Skeletal muscle satellite cell (primary cell): ENCODE measurements around the gene MBD5.

Source experiments
- H3K27me3 ChIP-seq: 2 replicates; pipeline ENCODE4 v1.7.0; 2013; ENCODE audit warnings: low read length; ENCODE audit not compliant: control insufficient read depth, insufficient read depth
- H3K36me3 ChIP-seq: 2 replicates; pipeline ENCODE4 v1.7.0; 2013; ENCODE audit warnings: mild to moderate bottlenecking, control low read depth, low read length; ENCODE audit not compliant: insufficient read depth
- H3K4me1 ChIP-seq: 2 replicates; pipeline ENCODE4 v1.7.0; 2013; ENCODE audit warnings: low read length; ENCODE audit not compliant: control insufficient read depth, insufficient read depth
- H3K4me2 ChIP-seq: 2 replicates; pipeline ENCODE4 v1.7.0; 2013; ENCODE audit warnings: mild to moderate bottlenecking, low read length
- H3K4me3 ChIP-seq: 2 replicates; pipeline ENCODE4 v1.7.0; 2013; ENCODE audit warnings: low read length
- H3K9ac ChIP-seq: 2 replicates; pipeline ENCODE4 v1.7.0; 2013; ENCODE audit warnings: mild to moderate bottlenecking, low read depth, low read length, moderate library complexity
- H3K9me3 ChIP-seq: replicated peaks from 2 replicates; pipeline ENCODE4 v1.7.0; 2013; ENCODE audit warnings: mild to moderate bottlenecking, control low read depth, low read length

MBD5 gene

DNA sequence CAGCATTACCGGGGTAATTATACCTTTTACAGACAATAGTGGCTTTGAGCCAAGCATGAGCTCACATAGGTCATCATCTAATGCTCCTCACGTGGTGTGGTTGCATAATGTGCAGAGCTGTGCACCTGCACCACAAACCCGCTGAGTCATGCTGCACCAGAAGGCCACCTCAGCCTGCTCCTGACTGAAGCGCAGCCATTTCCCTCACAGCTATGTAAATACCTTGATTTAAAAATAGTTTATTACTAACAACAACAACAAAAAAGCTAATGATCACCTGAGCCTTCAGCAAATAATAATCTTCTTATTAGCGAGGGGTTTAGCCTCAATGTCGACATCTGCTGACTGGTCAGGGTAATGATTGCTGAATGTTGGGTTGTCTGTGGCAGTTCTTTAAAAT lies 238.8 kb downstream of the MBD5 start:
- H3K27me3 ChIP-seq: no peaks in the 10 kb centered on the region
- no peak overlapping the region for H3K4me3 ChIP-seq
- H3K4me2 ChIP-seq: no peak overlapping the region
- no peaks in the 10 kb centered on the region for H3K4me1 ChIP-seq
- H3K9ac ChIP-seq: no peak overlapping the region
- no peaks in the 10 kb centered on the region for H3K9me3 ChIP-seq
- peaks cover 7% of the 10 kb centered on the region for H3K36me3 ChIP-seq

DNA sequence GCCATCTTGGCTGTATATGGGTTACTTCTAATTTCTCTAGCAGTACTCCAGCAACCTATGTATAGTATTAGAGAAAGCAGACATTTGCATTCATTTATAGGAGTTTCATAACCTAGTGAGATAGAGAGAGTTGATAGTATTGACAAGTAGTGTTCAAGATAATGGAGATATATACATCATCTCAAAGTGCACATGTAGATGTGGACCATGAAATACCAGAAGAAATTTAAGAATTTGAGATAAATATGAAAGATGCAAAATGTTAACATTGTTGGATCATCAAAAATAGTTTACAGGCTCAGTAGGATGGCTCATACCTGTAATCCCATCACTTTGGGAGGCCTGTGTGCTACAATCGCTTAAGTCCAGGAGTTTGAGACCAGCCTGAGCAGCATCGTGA lies 243.0 kb downstream of the MBD5 start:
- no peaks in the 10 kb centered on the region for H3K9me3 ChIP-seq
- no peaks in the 10 kb centered on the region for H3K27me3 ChIP-seq
- no peaks in the 10 kb centered on the region for H3K4me1 ChIP-seq
- H3K4me2 ChIP-seq: no peak overlapping the region
- no peak overlapping the region for H3K9ac ChIP-seq
- H3K36me3 ChIP-seq: peaks cover 5% of the 10 kb centered on the region
- no peak overlapping the region for H3K4me3 ChIP-seq

DNA sequence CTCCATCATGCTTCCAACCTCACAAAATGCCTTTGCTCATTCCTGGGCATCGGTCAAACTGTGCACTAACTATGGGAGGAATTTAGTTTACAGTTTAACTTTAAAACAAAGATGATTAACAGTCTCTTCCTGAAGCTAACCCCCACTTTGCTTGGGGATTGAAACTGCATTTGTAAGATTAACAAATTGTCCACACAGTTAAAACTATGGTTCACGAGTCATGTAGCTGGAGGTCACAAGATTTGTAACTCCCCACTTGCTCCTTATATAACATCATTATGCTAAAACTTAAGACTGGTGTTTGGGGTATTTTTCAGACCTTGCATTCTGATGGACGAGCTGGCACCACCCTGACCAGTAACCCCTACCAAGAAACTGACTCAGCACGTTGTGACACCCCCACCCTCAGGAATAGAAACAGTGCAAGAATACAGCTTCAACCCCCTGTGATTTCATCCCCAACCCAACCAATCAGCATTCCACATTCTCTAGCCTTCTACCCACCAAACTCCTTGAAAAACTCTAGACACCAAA lies 252.3 kb downstream of the MBD5 start:
- H3K9ac ChIP-seq: no peak overlapping the region
- H3K4me3 ChIP-seq: no peak overlapping the region
- no peak overlapping the region for H3K4me2 ChIP-seq

DNA sequence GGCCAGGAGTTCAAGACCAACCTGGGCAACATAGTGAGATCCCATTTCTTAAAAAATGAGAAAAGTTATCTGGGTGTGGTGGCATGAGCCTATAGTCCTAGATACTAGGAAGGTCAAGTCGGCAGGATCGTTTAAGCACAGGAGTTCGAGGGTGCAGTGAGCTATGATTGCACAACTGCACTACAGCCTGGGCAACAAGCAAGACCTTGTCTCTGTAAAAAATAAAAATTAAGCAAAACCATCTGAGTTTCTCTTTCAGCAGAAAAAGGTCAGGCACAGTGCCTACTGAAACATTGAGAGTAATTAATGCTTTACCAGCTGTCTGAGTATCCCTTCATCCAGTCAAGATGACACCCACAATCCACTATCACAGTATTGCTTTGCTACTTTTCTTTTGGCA lies 258.3 kb downstream of the MBD5 start:
- Histone ChIP-seq H3K9me3 (no peaks in the 10 kb centered on the region), H3K36me3 (no peaks in the 10 kb centered on the region), H3K9ac (no peak overlapping the region), H3K4me1 (peaks cover 7% of the 10 kb centered on the region), H3K4me2 (no peak overlapping the region), H3K27me3 (no peaks in the 10 kb centered on the region), H3K4me3 (no peak overlapping the region)

More for the DNA sequence above, 252.3 kb downstream of the MBD5 start:
- Histone ChIP-seq H3K36me3 (no peaks in the 10 kb centered on the region), H3K4me1 (peaks cover 5% of the 10 kb centered on the region), H3K27me3 (no peaks in the 10 kb centered on the region), H3K9me3 (no peaks in the 10 kb centered on the region)

DNA sequence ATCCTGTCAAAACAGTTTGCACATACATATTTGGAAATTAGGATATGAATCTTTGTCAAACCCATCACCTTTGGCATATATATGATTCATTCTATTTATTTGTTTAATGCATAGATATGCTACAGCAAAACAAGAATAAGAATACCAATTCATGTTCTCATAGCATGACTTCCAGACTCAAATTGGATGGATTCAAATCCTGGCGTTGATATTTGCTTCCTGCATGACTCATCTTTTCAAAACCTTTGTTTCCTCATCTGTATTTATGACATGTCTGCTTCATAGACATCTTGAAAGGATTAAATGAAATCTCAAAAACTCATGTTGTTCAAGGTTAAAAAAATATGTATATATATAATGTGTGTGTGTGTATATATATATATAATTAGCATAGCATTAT lies 261.3 kb downstream of the MBD5 start:
- no peak overlapping the region for H3K4me2 ChIP-seq
- no peaks in the 10 kb centered on the region for H3K9me3 ChIP-seq
- no peaks in the 10 kb centered on the region for H3K27me3 ChIP-seq
- no peaks in the 10 kb centered on the region for H3K36me3 ChIP-seq
- no peak overlapping the region for H3K9ac ChIP-seq
- H3K4me3 ChIP-seq: no peak overlapping the region
- peaks cover 7% of the 10 kb centered on the region for H3K4me1 ChIP-seq

DNA sequence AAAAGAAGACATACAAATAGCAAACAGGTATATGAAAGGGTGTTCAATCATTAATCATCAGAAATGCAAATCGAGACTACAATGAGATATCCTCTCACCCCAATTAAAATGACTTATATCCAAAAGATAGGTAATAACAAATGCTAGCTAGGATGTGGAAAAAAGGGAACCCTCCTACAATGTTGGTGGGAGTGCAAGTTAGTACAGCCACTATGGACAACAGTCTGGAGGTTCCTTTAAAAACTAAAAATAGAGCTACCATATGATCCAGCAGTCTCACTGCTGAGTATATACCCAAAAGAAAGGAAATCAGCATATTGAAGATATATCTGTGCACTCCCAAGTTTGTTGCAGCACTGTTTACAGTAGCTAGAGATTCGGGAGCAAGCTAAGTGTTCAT lies 271.5 kb downstream of the MBD5 start:
- H3K4me3 ChIP-seq: no peak overlapping the region
- peaks cover 6% of the 10 kb centered on the region for H3K4me1 ChIP-seq
- H3K9ac ChIP-seq: no peak overlapping the region
- no peaks in the 10 kb centered on the region for H3K36me3 ChIP-seq
- H3K4me2 ChIP-seq: no peak overlapping the region
- no peaks in the 10 kb centered on the region for H3K27me3 ChIP-seq
- no peaks in the 10 kb centered on the region for H3K9me3 ChIP-seq

DNA sequence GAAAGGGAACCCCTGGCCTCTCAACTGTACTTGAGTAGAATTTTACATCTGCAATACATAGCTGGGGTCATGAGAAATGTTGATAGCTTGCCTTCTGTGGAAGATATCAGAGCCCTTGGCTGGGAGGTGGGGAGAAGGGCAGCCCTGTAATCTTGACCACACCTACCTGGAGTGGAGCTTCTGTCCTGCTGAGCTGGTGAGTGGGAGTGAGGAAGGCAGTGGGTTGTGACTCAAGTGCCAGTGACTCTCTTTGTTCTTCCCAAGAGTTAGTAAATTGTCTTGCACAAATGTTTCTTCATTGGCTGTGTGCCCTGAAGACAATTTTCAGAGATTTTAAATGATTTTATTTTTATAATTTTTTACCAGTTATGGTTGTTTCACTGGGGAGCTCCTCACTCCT lies 277.3 kb downstream of the MBD5 start:
- no peak overlapping the region for H3K9ac ChIP-seq
- no peaks in the 10 kb centered on the region for H3K36me3 ChIP-seq
- peaks cover 9% of the 10 kb centered on the region for H3K4me1 ChIP-seq
- no peak overlapping the region for H3K4me2 ChIP-seq
- H3K9me3 ChIP-seq: no peaks in the 10 kb centered on the region
- H3K27me3 ChIP-seq: no peaks in the 10 kb centered on the region
- no peak overlapping the region for H3K4me3 ChIP-seq

DNA sequence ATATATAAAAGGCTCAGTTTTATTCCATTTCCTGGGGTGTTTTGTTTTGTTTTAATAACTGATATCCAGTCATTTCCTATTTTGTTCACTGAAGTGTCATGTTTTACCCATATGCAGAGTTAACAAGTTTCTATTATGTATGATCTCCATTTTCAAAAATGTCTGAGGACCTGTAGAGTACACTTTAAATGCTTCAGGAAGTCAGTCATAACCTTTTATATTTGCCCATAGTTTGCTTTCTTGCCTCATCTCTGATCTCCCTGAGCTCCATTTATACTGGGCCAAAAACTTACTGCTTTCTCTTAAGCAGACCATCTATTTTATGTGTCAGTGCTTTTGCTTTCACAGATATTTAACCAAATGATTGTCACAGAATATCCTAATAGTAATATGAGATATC lies 278.7 kb downstream of the MBD5 start:
- Histone ChIP-seq H3K36me3 (no peaks in the 10 kb centered on the region), H3K4me2 (no peak overlapping the region), H3K4me1 (peaks cover 9% of the 10 kb centered on the region), H3K4me3 (no peak overlapping the region), H3K27me3 (no peaks in the 10 kb centered on the region), H3K9ac (no peak overlapping the region), H3K9me3 (no peaks in the 10 kb centered on the region)

DNA sequence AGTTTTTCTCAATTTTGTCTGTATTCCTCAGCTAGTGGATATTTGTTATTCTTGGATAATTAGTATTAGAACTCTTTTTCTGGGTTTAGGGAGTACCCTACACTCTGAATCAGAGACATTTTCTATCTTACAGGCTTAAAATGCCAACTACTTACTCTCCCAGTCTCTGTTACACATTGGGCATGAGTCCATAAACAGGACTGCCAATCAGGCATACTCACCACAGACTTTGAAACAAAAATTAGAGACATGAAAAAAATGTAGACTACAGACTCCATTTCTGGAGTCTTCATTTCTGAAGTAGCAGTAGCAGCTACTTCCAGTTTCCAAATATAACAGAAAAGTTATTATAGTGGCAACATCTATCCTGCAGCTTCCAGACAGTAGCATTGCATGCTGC lies 279.7 kb downstream of the MBD5 start:
- Histone ChIP-seq H3K9me3 (no peaks in the 10 kb centered on the region), H3K36me3 (no peaks in the 10 kb centered on the region), H3K4me3 (no peak overlapping the region), H3K4me2 (no peak overlapping the region), H3K27me3 (no peaks in the 10 kb centered on the region), H3K4me1 (peaks cover 9% of the 10 kb centered on the region), H3K9ac (no peak overlapping the region)

DNA sequence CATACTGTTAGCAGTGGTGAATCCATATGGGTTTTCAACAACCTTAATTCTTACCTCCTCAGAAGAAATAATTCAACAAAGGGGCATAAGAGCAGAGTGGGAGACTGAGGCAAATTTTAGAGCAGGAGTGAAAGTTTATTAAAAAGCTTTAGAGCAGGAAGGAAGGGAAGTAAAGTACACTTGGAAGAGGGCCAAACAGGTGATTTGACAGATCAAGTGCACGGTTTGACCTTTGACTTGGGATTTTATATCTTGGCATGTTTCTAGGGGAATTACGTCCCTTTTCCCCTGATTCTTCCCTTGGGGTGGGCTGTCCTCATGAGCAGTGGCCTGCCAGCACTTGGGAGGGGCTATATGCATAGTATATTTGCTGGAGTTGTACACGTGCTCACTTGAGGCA lies 280.5 kb downstream of the MBD5 start:
- Histone ChIP-seq H3K9ac (no peak overlapping the region), H3K4me1 (peaks cover 9% of the 10 kb centered on the region), H3K36me3 (no peaks in the 10 kb centered on the region), H3K27me3 (no peaks in the 10 kb centered on the region), H3K9me3 (no peaks in the 10 kb centered on the region), H3K4me2 (no peak overlapping the region), H3K4me3 (no peak overlapping the region)

DNA sequence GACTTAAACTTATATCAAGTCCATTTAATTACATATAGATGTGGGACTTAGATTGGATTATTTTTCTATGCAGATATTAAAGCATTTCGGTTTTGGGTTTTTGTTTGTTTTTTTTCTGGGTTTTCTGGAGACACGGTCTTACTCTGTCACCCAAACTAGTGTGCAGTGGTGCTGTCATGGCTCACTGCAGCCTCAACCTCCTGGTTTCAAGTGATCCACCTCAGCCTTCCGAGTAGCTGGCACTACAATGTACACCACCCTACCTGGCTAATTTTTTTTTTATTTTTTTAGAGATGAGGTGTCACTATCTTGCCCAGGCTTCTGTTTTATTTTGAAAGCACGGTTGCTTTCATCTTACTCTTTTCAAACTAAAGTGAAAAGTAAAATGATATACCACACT lies 281.6 kb downstream of the MBD5 start:
- Histone ChIP-seq H3K4me3 (no peak overlapping the region), H3K4me2 (no peak overlapping the region), H3K4me1 (peaks cover 9% of the 10 kb centered on the region), H3K27me3 (no peaks in the 10 kb centered on the region), H3K9ac (no peak overlapping the region), H3K36me3 (no peaks in the 10 kb centered on the region), H3K9me3 (no peaks in the 10 kb centered on the region)

DNA sequence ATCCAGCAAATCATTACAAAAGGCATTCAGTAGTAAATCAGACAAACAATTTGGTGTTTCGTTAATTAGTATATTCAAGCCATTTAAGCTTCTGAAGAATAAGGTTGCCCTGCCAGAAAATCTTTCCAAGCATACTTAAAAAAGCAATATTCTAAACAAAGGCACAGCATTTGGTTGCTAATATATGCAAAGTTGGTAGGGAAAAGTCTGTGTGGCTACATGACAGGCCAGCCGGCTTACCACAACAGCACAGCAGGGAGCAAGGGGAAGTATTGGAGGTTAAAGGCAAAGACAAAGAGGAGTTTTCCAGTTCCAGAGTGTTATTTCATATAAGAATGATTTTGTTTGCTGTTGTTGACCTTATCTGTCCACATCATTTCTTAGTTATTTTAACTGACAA lies 282.3 kb downstream of the MBD5 start:
- no peaks in the 10 kb centered on the region for H3K27me3 ChIP-seq
- H3K4me3 ChIP-seq: no peak overlapping the region
- no peaks in the 10 kb centered on the region for H3K9me3 ChIP-seq
- no peak overlapping the region for H3K4me2 ChIP-seq
- peaks cover 5% of the 10 kb centered on the region for H3K4me1 ChIP-seq
- H3K36me3 ChIP-seq: no peaks in the 10 kb centered on the region
- no peak overlapping the region for H3K9ac ChIP-seq
